Measurements from ENCODE around the gene C9orf72.

DNA sequence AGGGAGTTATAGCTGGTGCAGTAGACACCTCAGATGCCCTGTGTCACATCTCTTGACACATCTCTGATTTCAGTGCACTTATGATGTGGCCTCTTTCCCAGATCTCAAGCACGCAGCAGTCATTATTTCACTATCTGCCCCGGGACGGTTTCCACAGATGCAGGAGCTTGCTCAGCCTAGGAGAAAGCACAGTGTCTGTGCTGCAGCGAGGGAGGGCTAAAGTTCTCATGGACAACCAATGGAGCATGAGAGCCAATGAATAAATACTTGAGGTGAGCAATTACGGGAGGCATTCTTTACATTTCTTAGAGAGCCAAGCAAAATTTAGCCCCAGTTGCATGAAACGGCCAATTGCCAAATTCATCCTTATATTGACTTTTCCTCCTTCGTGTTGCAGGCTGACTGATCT is 36.2 kb downstream of the C9orf72 start:
- TF ChIP-seq, protein P1, sequence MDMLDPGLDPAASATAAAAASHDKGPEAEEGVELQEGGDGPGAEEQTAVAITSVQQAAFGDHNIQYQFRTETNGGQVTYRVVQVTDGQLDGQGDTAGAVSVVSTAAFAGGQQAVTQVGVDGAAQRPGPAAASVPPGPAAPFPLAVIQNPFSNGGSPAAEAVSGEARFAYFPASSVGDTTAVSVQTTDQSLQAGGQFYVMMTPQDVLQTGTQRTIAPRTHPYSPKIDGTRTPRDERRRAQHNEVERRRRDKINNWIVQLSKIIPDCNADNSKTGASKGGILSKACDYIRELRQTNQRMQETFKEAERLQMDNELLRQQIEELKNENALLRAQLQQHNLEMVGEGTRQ (IDR thresholded peaks at IDR 0.05; ENCODE audit: low read length): no peak
- TF ChIP-seq, protein P2, sequence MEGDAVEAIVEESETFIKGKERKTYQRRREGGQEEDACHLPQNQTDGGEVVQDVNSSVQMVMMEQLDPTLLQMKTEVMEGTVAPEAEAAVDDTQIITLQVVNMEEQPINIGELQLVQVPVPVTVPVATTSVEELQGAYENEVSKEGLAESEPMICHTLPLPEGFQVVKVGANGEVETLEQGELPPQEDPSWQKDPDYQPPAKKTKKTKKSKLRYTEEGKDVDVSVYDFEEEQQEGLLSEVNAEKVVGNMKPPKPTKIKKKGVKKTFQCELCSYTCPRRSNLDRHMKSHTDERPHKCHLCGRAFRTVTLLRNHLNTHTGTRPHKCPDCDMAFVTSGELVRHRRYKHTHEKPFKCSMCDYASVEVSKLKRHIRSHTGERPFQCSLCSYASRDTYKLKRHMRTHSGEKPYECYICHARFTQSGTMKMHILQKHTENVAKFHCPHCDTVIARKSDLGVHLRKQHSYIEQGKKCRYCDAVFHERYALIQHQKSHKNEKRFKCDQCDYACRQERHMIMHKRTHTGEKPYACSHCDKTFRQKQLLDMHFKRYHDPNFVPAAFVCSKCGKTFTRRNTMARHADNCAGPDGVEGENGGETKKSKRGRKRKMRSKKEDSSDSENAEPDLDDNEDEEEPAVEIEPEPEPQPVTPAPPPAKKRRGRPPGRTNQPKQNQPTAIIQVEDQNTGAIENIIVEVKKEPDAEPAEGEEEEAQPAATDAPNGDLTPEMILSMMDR (IDR thresholded peaks at IDR 0.05; ENCODE audit: control extremely low read depth in 1 of 3, insufficient read depth in 1 of 3, low read depth in 1 of 3, low read length in 3 of 3): no peak
- TF ChIP-seq POLR2A (IDR thresholded peaks at IDR 0.05; ENCODE audit: control extremely low read depth in 1 of 2, low read depth in 2 of 2, low read length in 2 of 2) (no peak), KDM5A (IDR thresholded peaks at IDR 0.05; ENCODE audit: low read length) (no peak), RAD21 (IDR thresholded peaks at IDR 0.05 in 1 of 2, conservative IDR thresholded peaks at IDR 0.05 in 1 of 2; ENCODE audit: low read depth in 2 of 2, low read length in 2 of 2) (no peak), EZH2 (IDR thresholded peaks at IDR 0.05; ENCODE audit: low read depth, low read length, severe bottlenecking) (no peak), TBP (IDR thresholded peaks at IDR 0.05; ENCODE audit: low read depth, low read length) (no peak), POLR2AphosphoS5 (IDR thresholded peaks at IDR 0.05; ENCODE audit: low read depth, low read length) (no peak)
